NCI-H510A (cell line): Measurements from ENCODE around the gene MAFG.

Source experiments
- DNase-seq: peaks from one replicate; lab custom pipeline; 2025; lab: John Stamatoyannopoulos, UW

The MAFG gene

GRCh38 chr17:81909966-81910839, 17.3 kb downstream of the MAFG start:
- no peak for DNase-seq

DNA sequence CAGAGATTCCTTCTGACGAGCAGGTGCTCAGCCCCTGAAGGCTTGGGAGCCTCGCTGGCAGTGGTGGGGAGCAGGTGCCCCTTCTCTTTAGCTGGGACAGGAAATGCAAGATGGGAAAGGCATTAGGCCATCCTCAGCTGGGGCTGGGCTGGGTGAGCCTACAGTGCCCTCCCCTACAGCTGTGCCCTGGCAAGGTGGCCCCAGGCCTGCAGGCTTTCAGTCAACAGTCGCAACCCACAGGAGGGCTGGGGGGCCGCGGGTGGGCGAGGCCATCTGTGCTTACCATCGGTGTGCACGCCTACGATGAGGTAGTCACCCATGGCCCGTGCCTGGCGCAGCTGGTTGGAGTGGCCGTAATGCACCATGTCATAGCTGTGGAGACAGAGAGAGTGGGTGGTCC, 18.3 kb downstream of the MAFG start:
- DNase-seq: no peak

GRCh38 chr17:81908793-81909192, 18.7 kb downstream of the MAFG start:
- DNase-seq: no peak

GRCh38 chr17:81907219-81908145, 20.1 kb downstream of the MAFG start:
- no peak for DNase-seq

DNA sequence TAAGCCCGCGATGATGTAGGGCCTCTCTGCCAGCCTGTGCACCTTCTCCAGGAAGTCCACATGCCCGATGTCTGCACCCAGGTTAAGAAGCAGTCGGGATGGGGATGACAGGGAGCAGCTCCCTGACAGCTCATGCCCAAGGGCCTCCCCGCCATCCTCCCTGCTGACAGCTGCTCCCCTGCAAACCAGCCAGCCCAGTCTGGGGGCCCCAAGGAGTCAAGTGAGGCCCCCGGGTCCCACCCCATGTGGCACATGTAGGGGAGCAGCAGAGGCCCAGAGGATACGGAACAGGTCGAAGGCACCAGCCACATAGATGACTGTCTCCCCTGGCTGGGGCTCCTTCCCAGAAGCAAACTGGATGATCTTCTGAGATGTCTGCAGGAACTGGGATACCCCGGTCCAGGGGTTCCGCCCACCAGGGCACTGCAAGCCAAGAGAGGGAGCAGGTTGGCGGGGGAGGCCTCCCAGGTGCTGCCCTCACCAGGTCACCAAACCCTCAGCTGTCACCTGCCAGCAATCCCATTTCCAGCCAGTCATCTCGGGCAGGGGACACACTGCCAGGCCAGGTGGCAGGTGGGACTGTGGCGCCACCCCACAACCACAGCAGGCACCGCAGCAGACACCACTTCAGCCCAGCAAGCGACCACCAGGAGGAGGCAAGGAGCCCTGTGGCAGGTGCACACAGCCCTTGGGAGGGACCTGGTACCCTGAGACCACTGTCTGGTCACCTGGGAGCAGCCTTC, 20.9 kb downstream of the MAFG start:
- DNase-seq: no peak

DNA sequence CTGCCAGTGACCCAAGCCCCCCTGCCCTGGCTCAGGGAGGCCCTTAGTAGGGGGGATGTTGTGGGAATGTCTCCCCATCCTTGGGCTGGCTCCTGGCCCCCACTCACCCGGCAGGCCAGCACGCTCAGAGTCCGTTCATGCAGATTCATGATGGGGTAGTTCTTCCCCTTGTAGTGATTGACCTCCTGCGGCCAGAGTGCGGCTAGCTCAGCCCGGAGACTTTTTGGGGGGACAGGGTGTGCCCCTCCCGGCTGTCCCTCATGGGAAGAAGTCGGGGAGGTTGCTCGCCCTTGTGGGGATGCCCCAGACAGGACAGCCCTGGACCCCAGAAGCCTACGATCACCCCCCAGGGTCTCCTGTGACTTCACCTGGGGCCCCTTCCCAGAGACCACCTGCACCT, 21.5 kb downstream of the MAFG start:
- no peak for DNase-seq

- no peak for DNase-seq
Observed at GRCh38 chr17:81905424-81905875, 22.1 kb downstream of the MAFG start.

DNA sequence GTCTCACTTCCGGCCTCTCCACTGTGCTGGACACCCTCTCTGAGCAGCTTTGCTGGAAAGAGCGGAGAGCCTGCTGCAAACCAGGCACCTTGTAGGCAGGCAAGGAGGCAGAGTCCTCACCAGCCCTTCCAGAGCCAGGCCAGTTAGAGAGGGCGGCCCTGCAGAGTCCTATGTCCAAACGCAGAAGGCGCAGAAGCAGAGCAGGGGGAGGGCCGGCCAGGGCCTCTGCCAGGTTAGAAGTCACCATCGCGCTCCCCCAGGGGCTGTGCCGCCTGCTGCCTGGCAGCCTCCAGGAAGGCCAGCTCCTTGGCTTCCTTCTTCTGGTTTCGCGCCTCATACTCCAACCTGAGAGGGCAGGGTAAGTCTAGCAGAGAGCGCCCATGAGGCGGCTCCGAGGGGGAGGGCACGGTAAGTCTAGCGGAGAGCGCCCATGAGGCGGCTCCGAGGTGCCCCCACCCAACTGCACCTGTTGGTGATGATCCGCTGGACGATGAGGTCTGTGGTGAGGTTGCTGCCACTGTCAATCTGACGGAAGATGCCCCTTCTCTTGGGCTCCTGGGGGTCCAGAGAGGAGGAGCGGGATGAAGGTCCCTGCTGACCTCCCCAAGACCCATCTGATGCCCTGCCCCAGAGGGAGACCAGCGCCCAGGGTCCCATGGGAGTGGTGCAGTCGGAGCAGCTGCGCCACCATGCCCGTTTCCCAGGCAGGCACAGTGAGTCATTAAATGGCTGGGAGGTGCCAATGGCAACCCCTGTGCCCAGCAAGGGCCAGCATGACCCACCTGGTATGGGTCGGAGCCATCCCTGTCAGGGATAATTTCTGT, 22.7 kb downstream of the MAFG start:
- no peak for DNase-seq

DNA sequence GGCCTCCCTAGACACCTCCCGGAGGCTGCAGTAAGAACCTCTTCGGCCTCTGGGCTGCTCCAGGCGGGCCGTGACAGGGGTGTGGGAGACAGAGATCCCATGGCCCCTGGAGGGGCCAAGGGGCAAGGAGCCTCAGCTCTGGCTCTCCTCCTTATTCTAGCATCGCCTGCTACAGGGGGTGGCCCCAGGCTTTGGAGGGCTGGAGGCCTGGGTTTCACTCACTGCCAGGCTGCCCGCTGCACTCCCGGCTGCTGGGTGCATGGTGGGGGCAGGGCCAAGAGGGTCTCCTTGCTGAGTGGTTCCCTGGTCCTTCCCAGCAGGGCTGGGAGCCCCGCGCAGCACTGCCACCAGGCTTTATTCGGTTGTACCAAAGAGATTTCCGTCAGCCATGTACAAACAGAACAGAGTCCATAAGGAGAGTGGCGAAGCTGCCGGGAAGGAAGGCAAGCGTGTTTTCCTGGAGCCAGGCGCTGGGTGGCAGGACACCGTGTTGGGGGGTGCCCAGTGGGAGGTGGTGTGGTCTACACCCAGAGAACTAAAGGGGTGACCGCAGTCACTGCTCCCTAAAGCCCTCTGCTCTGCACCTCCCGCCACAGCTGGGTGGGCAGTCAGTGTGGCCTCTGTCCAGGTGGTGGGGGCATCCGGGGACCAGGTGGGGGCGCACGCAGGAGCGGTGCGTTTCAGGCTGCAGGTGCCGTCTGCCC, 23.5 kb downstream of the MAFG start:
- DNase-seq: no peak

DNA sequence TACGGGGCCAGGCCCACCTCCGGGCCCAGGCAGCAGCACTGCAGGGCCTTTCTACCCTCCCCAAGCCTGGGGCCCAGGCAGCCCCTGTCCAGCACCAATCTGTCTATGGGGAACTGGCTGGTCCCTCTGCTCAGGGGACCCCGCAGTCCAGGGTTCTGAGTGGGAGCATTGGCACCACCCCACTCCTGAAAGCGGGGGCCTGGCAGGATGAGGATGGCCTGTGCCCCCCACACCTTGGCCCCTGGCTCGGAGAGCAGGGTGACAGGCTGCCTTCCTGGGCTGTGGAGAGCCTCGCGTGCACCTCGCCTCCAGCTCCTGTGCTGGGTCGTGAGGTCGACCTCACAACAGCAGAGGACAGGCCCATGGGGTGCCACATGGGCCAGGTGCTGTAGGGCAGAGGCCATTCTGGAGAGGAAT, 24.1 kb downstream of the MAFG start:
- no peak for DNase-seq

DNA sequence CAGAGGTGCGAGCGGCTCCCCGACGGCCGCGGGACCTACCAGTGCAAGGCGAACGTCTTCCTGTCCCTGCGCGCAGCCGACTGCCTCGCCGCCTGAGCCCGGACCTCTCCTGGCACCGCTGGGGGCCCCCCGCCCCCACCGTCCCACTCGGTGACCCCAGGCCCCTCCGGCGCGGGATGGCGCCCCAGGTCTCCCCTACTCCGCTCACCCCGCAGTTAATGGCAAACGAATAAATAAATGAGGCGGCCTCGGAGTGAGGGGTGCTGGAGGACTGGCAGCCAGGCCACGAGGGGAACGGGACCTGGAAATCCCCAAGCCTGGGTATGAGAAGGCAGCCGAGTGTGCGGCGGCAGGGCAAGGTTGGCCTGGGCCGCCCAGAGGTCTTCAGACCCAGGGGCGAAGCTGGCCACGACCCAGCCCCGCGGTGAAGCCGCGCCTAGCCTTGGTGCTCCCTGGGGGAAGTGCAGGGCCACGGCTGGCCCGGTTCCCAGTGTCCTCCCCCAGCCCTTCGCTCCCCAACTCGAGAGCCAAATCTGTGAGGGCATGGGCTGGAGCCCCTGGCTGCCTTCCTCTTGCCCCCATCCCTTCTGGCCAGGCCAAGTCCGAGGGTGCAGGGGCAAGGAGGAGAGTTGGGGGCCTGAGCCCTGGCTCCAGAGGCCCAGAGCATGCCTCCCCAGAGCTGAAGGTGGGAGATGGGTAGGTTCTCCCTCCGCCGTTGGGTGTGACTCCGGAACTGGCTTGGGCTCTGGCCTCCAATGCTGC, 24.7 kb downstream of the MAFG start:
- no peak for DNase-seq

DNA sequence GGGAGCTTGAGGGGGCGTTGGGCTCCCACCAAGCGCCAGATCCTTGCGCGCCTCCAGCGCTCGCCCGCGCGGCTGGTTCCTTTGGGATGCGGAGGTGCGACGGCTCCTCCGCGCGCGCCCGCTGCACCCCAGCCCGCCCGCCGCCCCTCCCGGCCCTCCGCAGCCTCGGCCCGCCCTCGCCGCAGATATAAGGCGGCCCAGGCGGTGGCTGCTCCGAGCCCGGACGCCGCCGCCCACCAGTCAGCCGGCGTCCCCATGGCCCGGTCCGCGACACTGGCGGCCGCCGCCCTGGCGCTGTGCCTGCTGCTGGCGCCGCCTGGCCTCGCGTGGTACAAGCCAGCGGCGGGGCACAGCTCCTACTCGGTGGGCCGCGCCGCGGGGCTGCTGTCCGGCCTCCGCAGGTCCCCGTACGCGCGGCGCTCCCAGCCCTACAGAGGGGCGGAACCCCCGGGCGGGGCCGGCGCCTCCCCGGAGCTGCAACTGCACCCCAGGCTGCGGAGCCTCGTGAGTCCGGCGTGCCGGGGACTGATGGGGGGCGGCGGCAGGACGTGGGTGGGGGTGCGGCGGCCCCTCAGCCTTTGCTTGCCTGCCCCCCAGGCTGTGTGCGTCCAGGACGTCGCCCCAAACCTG, 25.4 kb downstream of the MAFG start, which contains the start of gene NPB:
Gene NPB (plus strand): TSS at position 216 of the 630 bp plus-strand sequence. CDS start 40 bp downstream, at position 256.
- DNase-seq: no peak

GRCh38 chr17:81901167-81902022, 26.1 kb downstream of the MAFG start:
- DNase-seq: no peak

DNA sequence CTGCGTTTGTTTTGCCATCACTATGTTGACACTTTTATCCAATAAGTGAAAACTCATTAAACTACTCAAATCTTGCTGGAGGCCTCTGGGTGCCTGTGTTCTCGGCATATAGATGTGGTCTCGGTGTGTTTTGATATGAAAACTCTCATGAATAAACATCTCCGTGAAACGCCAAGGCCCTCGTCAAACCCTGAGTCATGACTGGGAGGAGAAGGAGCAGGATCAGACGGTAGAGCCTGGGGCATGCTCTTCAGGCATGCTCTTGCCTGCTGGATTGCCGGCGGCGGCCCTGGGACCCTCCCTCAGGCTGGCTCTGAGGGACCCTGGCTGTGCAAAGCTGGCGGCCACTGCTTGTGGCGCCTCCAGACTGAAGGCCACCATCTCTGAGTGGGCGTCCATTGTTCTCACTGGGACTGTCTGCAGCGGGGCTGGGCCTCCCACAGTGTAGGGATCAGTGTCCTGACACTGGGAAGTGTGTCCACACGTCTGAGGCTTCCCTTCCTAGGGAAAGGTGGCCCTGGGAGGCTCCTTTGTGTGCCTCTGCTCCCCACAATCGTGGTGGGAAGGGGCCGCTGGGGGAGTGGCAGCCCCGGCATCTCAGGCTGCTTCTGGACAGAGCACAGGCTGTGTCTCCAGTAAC, 27.2 kb downstream of the MAFG start:
- no peak for DNase-seq

- DNase-seq: no peak
Observed at GRCh38 chr17:81899514-81900166, 27.9 kb downstream of the MAFG start.

GRCh38 chr17:81898885-81899284, 28.6 kb downstream of the MAFG start:
- DNase-seq: no peak
